Spleen (tissue), 11 donors: Measurements from ENCODE around the gene CACNA1F. TPM values are rescaled to one million over a fixed set of nuclear protein-coding genes. Genes with fewer than 3 reads are reported as not detected.

Experiments
- DNase-seq: peaks from one replicate; pipeline ENCODE4 v3.0.0-alpha.2; 2020
- H3K27ac ChIP-seq, 8 donors: fragments of 200-600 bp; sonication (generic) in 7 of 8; 1 replicate in 4 of 8; 2 replicates in 4 of 8; pipeline versions ENCODE4 v1.5.0 to v1.8.0; 2016 to 2021; ENCODE audit warnings: inconsistent platforms in 4 of 8, mild to moderate bottlenecking in 4 of 8, moderate library complexity in 1 of 8
- H3K27me3 ChIP-seq, 7 donors: fragments of 200-600 bp; sonication (generic) in 6 of 7; replicated peaks in 1 of 7; 1 replicate in 4 of 7; 2 replicates in 3 of 7; pipeline versions ENCODE4 v1.5.0 to v1.8.0; 2016 to 2021; ENCODE audit warnings: inconsistent platforms in 3 of 7, mild to moderate bottlenecking in 1 of 7
- H3K36me3 ChIP-seq, 6 donors: fragments of 200-600 bp; sonication (generic) in 5 of 6; 1 replicate in 4 of 6; 2 replicates in 2 of 6; pipeline versions ENCODE4 v1.5.0 to v1.8.0; 2016 to 2021; ENCODE audit warnings: inconsistent platforms in 2 of 6
- H3K4me1 ChIP-seq, 6 donors: fragments of 200-600 bp; sonication (generic) in 5 of 6; 1 replicate in 3 of 6; 2 replicates in 3 of 6; pipeline versions ENCODE4 v1.5.0 to v1.8.0; 2016 to 2021; ENCODE audit warnings: inconsistent platforms in 3 of 6
- H3K4me3 ChIP-seq, 8 donors: fragments of 200-600 bp; sonication (generic) in 7 of 8; 1 replicate in 4 of 8; 2 replicates in 4 of 8; pipeline versions ENCODE4 v1.5.0 to v1.8.0; 2016 to 2021; ENCODE audit warnings: inconsistent platforms in 4 of 8, mild to moderate bottlenecking in 4 of 8, moderate library complexity in 2 of 8
- H3K9me3 ChIP-seq, 8 donors: fragments of 200-600 bp; sonication (generic) in 7 of 8; 1 replicate in 4 of 8; 2 replicates in 4 of 8; pipeline versions ENCODE4 v1.5.0 to v1.8.0; 2016 to 2021; ENCODE audit warnings: inconsistent platforms in 4 of 8
- POLR2A ChIP-seq, 3 donors: fragments of 450-650 bp; IDR thresholded peaks; one replicate each; pipeline ENCODE4 v1.5.1; 2017; ENCODE audit warnings: antibody characterized with exemption in 3 of 3, mild to moderate bottlenecking in 1 of 3
- POLR2AphosphoS5 ChIP-seq, 3 donors: sonication (generic); formaldehyde crosslinking; IDR thresholded peaks; one replicate each; pipeline ENCODE4 v1.5.1; 2017; ENCODE audit warnings: antibody characterized with exemption in 3 of 3
- WGBS, 5 donors: extraction: QIAGEN DNeasy Blood & Tissue Kit in 3 of 5; methylation state at CpG; one replicate each; pipeline versions ENCODE4 v1.1.5 to v1.1.7; 2013 to 2018; 5-methylcytosine and 5-hydroxymethylcytosine counted together
- intact Hi-C: fragments of 100-400 bp; cut with DNase I; formaldehyde crosslinking; loops from one replicate; pipeline ENCODE4 v1.15.0; 2023; ENCODE audit warnings: low total_unique reads
- polyA plus RNA-seq, 3 donors: library from polyadenylated mRNA; stranded (reverse); fragments of 200-250 nt; gene quantifications; one replicate each; pipeline ENCODE4 v1.2.1, GENCODE V29; 2013
- total RNA-seq, 7 donors: library from RNA; depleted of rRNA in 3 of 7; stranded (reverse); fragments of >200 nt in 3 of 7; fragmentation: NEBNext Ultra II Directional in 4 of 7; extraction: Animal tissue kit (Norgen Biotek cat#: 25700) in 4 of 7; gene quantifications; one replicate each; pipeline versions ENCODE4 v1.1.0 to v1.2.1, GENCODE V29; 2016 to 2021
- TF ChIP-seq, protein P1 (sequence below), 11 experiments: fragments of 200-600 bp in 7 of 11; fragments of 450-650 bp in 4 of 11; sonication (generic) in 4 of 11; IDR thresholded peaks in 8 of 11; conservative IDR thresholded peaks in 3 of 11; 1 replicate in 7 of 11; 2 replicates in 4 of 11; pipeline versions ENCODE4 v1.4.0 to v1.8.0; 2016 to 2021; ENCODE audit warnings: antibody characterized with exemption in 11 of 11, inconsistent platforms in 4 of 11, mild to moderate bottlenecking in 1 of 11
- donor health status: healthy with polysubstance abuse.
- donor health status: DM: no; HTN: no; CAD: no; lungs with moderate emphysema.
- donor health status: DM: no; HTN: no; CAD: no.
- donor health status: Bipolar disorder and iron deficiency.
- donor health status: healthy.
- donor health status: DM: no; HTN: no; CAD: no.
- donor health status: DM: yes; HTN: yes; CAD: no.

The CACNA1F gene
- total and polyA plus RNA-seq, 10 donors: 0.55 to 2.9 (median 0.91) TPM

DNA sequence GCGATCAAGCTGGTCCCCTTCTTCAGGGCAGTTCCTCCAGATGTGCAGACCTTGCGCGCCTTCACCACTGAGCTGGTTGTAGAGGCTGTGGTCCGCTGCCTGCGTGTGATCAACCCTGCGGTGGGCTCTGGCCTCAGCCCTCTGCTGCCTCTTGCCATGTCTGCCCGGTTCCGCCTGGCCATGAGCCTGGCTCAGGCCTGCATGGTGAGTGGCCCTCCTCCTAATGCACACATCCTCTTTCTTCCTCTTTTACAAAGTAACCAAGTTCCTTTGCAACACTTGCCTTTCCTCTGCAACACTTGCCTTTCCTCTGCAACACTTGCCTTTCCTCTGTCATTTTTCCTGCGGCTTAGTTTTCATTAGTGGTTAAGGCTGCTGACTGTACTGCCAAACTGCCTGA, 3.9 kb upstream of the CACNA1F start:
- Histone ChIP-seq H3K27me3 (no peaks in the 10 kb centered on the region), H3K36me3 (peaks cover 0 to 24% (median 2%) of the 10 kb centered on the region in 6 donors), H3K4me1 (peaks cover 0 to 46% (median 13%) of the 10 kb centered on the region in 6 donors), H3K27ac (peak overlapping the region in 7 of 8 donors; percentile 20 to 91 (median 85)), H3K9me3 (no peaks in the 10 kb centered on the region), H3K4me3 (no peak overlapping the region)
- intact Hi-C loops: no loop called here
- no peak for TF ChIP-seq POLR2A (IDR thresholded peaks at IDR 0.05)
- TF ChIP-seq, protein P1, sequence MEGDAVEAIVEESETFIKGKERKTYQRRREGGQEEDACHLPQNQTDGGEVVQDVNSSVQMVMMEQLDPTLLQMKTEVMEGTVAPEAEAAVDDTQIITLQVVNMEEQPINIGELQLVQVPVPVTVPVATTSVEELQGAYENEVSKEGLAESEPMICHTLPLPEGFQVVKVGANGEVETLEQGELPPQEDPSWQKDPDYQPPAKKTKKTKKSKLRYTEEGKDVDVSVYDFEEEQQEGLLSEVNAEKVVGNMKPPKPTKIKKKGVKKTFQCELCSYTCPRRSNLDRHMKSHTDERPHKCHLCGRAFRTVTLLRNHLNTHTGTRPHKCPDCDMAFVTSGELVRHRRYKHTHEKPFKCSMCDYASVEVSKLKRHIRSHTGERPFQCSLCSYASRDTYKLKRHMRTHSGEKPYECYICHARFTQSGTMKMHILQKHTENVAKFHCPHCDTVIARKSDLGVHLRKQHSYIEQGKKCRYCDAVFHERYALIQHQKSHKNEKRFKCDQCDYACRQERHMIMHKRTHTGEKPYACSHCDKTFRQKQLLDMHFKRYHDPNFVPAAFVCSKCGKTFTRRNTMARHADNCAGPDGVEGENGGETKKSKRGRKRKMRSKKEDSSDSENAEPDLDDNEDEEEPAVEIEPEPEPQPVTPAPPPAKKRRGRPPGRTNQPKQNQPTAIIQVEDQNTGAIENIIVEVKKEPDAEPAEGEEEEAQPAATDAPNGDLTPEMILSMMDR (IDR thresholded peaks at IDR 0.05 in 8 of 11, conservative IDR thresholded peaks at IDR 0.05 in 3 of 11): no peak
- peak; percentile 47 to 59 (median 52) for TF ChIP-seq POLR2AphosphoS5 (IDR thresholded peaks at IDR 0.05)
- 31 to 63% (median 37%) methylated on average over 6 to 9 of the region's 9 CpGs for WGBS, 5 donors
- peak; percentile 85 for DNase-seq

- no peak for TF ChIP-seq POLR2A (IDR thresholded peaks at IDR 0.05)
- TF ChIP-seq POLR2AphosphoS5 (IDR thresholded peaks at IDR 0.05): no peak
- TF ChIP-seq, protein P1 (IDR thresholded peaks at IDR 0.05 in 8 of 11, conservative IDR thresholded peaks at IDR 0.05 in 3 of 11): no peak
- no peak for DNase-seq
- Histone ChIP-seq H3K36me3 (peaks cover 0 to 6% (median 0%) of the 10 kb centered on the region in 6 donors), H3K4me3 (no peak overlapping the region), H3K9me3 (no peaks in the 10 kb centered on the region), H3K4me1 (peaks cover 0 to 53% (median 13%) of the 10 kb centered on the region in 6 donors), H3K27ac (no peak overlapping the region), H3K27me3 (no peaks in the 10 kb centered on the region)
- 65 to 83% (median 67%) methylated on average over 6 to 56 of the region's 56 CpGs for WGBS, 5 donors
- intact Hi-C loops: no loop called here
Measured at GRCh38 chrX:49233887-49234555, 881 bp upstream of the CACNA1F start.

DNA sequence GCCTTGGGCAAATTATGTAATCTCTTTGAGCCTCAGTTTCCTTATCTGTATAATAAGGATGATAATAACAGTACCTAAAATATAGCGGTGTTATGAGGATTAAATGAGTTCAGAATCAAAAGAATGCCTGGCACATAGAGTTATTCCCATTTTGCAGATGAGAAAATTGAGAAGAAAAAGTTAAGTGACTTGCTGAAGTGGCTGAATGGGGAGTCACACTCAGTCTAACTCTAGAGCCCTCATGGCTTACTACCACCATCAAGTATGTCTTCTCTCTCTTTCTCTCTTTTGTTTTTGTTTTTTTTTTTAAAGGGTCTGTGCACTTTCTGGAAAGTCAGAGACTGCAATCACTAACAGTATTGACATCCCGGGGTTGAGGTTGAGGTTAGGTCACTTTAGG, 615 bp downstream of the CACNA1F start:
- TF ChIP-seq, protein P1 (IDR thresholded peaks at IDR 0.05 in 8 of 11, conservative IDR thresholded peaks at IDR 0.05 in 3 of 11): no peak
- no peak for TF ChIP-seq POLR2AphosphoS5 (IDR thresholded peaks at IDR 0.05)
- no peak for TF ChIP-seq POLR2A (IDR thresholded peaks at IDR 0.05)
- H3K27me3 ChIP-seq: no peaks in the 10 kb centered on the region
- H3K9me3 ChIP-seq: no peaks in the 10 kb centered on the region
- no peak overlapping the region for H3K4me3 ChIP-seq
- DNase-seq: no peak
- no peak overlapping the region for H3K27ac ChIP-seq
- H3K36me3 ChIP-seq: no peaks in the 10 kb centered on the region
- peaks cover 0 to 38% (median 13%) of the 10 kb centered on the region in 6 donors for H3K4me1 ChIP-seq
- intact Hi-C loops: no loop called here
- WGBS, 5 donors: 74 to 98% (median 94%) methylated on average over 2 of the region's 2 CpGs

- Histone ChIP-seq H3K36me3 (no peaks in the 10 kb centered on the region), H3K9me3 (no peaks in the 10 kb centered on the region), H3K4me3 (peak overlapping the region in 1 of 8 donors; percentile 68), H3K27ac (peak overlapping the region in 6 of 8 donors; percentile 67 to 87 (median 80)), H3K4me1 (peaks cover 0 to 28% (median 6%) of the 10 kb centered on the region in 6 donors), H3K27me3 (no peaks in the 10 kb centered on the region)
- no peak for DNase-seq
- intact Hi-C loops: no loop called here
- WGBS, 5 donors: 83 to 95% (median 91%) methylated on average over 4 to 10 of the region's 10 CpGs
- TF ChIP-seq, protein P1 (IDR thresholded peaks at IDR 0.05 in 8 of 11, conservative IDR thresholded peaks at IDR 0.05 in 3 of 11): no peak
- no peak for TF ChIP-seq POLR2AphosphoS5 (IDR thresholded peaks at IDR 0.05)
- no peak for TF ChIP-seq POLR2A (IDR thresholded peaks at IDR 0.05)
Measured at GRCh38 chrX:49231333-49232000, 1.7 kb downstream of the CACNA1F start.
